Prostate gland (tissue), 2 donors: Measurements from ENCODE around the gene ABCF2. TPM values are rescaled to one million over a fixed set of nuclear protein-coding genes. Genes with fewer than 3 reads are reported as not detected.

Source experiments
- DNase-seq: peaks from one replicate; pipeline ENCODE4 v3.0.0-alpha.2; 2019; ENCODE audit warnings: low spot score
- H3K27ac ChIP-seq, 2 donors: fragments of 200-600 bp; sonication (generic); 2 replicates each; pipeline ENCODE4 v1.5.1; 2017 to 2019
- H3K27me3 ChIP-seq: fragments of 200-600 bp; sonication (generic); replicated peaks from 2 replicates; pipeline ENCODE4 v1.5.1; 2019; ENCODE audit not compliant: insufficient read depth
- H3K36me3 ChIP-seq, 2 donors: fragments of 200-600 bp; sonication (generic); 1 replicate in 1 of 2; 2 replicates in 1 of 2; pipeline versions ENCODE4 v1.5.1 to v1.8.1; 2017 to 2019
- H3K4me1 ChIP-seq: fragments of 200-600 bp; sonication (generic); replicated peaks from 2 replicates; pipeline ENCODE4 v1.5.1; 2019
- H3K4me3 ChIP-seq, 2 donors: fragments of 200-600 bp; sonication (generic); 2 replicates each; pipeline ENCODE4 v1.5.1; 2017 to 2019
- H3K9me3 ChIP-seq: fragments of 200-600 bp; sonication (generic); 2 replicates; pipeline ENCODE4 v1.5.1; 2017
- CTCF ChIP-seq, 4 experiments: fragments of 200-600 bp in 2 of 4; fragments of 450-650 bp in 2 of 4; sonication (generic) in 2 of 4; IDR thresholded peaks; 1 replicate in 3 of 4; 2 replicates in 1 of 4; pipeline ENCODE4 v1.5.1; 2016 to 2019; ENCODE audit warnings: antibody characterized with exemption in 4 of 4, mild to moderate bottlenecking in 2 of 4, moderate library complexity in 2 of 4
- POLR2A ChIP-seq: fragments of 450-650 bp; IDR thresholded peaks from one replicate; pipeline ENCODE4 v1.6.1; 2016; ENCODE audit warnings: antibody characterized with exemption, mild to moderate bottlenecking
- POLR2AphosphoS5 ChIP-seq: sonication (generic); formaldehyde crosslinking; IDR thresholded peaks from one replicate; pipeline ENCODE4 v1.6.1; 2017; ENCODE audit warnings: antibody characterized with exemption
- WGBS: methylation state at CpG from one replicate; pipeline ENCODE4 v1.1.5; 2018; 5-methylcytosine and 5-hydroxymethylcytosine counted together
- intact Hi-C: fragments of 100-400 bp; cut with DNase I; formaldehyde crosslinking; loops from one replicate; pipeline ENCODE4 v1.14.2; 2022
- total RNA-seq, 2 donors: library from RNA; depleted of rRNA; stranded (reverse); fragments of >200 nt; gene quantifications; one replicate each; pipeline ENCODE4 v1.1.0, GENCODE V29; 2016

ABCF2 gene
- total RNA-seq, 2 donors from 2014 or later: 23.3 to 33.3 TPM

- no peaks in the 10 kb centered on the region for H3K27me3 ChIP-seq
- DNase-seq: no peak
- 67% methylated on average over 9 of the region's 9 CpGs for WGBS
- intact Hi-C loops: no loop called here
- no peaks in the 10 kb centered on the region for H3K9me3 ChIP-seq
- H3K4me3 ChIP-seq: no peak overlapping the region
- no peak for TF ChIP-seq POLR2A
- no peaks in the 10 kb centered on the region for H3K36me3 ChIP-seq
- H3K27ac ChIP-seq: no peak overlapping the region
- H3K4me1 ChIP-seq: no peaks in the 10 kb centered on the region
Measured at GRCh38 chr7:151208253-151208862, 18.6 kb downstream of the ABCF2 start.

- no peaks in the 10 kb centered on the region for H3K36me3 ChIP-seq
- TF ChIP-seq POLR2A (no peak), POLR2AphosphoS5 (no peak), CTCF (IDR thresholded peaks at IDR 0.05) (no peak)
- no peak overlapping the region for H3K4me3 ChIP-seq
- no peaks in the 10 kb centered on the region for H3K4me1 ChIP-seq
- H3K27me3 ChIP-seq: no peaks in the 10 kb centered on the region
- 45% methylated on average over 12 of the region's 12 CpGs for WGBS
- no peak for DNase-seq
- H3K9me3 ChIP-seq: no peaks in the 10 kb centered on the region
- intact Hi-C loops: no loop called here
- no peak overlapping the region for H3K27ac ChIP-seq
Measured at GRCh38 chr7:151207804-151208203, 19.2 kb downstream of the ABCF2 start.

DNA sequence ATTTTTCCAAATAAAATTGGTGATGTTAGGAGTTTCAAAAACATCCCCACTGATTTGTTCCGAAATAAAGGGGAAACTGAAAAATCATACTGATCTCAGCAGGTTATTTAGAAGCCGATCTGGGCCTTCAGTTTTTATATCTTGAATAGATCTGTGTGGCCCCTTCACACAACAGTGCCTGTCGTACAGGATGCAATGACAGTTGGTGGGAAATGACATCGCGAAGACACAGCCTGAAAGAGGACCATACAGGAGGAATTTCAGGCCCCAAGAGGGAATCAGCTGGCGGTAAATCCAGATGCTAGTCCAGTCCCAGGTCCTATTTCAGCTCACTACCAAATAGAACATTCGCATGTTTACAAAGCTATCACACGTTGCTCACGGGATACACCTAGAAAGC lies 19.7 kb downstream of the ABCF2 start:
- TF ChIP-seq CTCF (IDR thresholded peaks at IDR 0.05) (no peak), POLR2A (no peak), POLR2AphosphoS5 (no peak)
- Histone ChIP-seq H3K27me3 (no peaks in the 10 kb centered on the region), H3K4me3 (no peak overlapping the region), H3K27ac (no peak overlapping the region), H3K9me3 (no peaks in the 10 kb centered on the region), H3K4me1 (no peaks in the 10 kb centered on the region), H3K36me3 (no peaks in the 10 kb centered on the region)
- 57% methylated on average over 9 of the region's 9 CpGs for WGBS
- no peak for DNase-seq
- intact Hi-C loops: no loop called here

- 40% methylated on average over 9 of the region's 9 CpGs for WGBS
- Histone ChIP-seq H3K27ac (no peak overlapping the region), H3K36me3 (no peaks in the 10 kb centered on the region), H3K4me1 (no peaks in the 10 kb centered on the region), H3K4me3 (no peak overlapping the region), H3K27me3 (no peaks in the 10 kb centered on the region), H3K9me3 (no peaks in the 10 kb centered on the region)
- no peak for TF ChIP-seq CTCF (IDR thresholded peaks at IDR 0.05)
- no peak for TF ChIP-seq POLR2AphosphoS5
- no peak for TF ChIP-seq POLR2A
- intact Hi-C loops: no loop called here
- DNase-seq: no peak
Measured at GRCh38 chr7:151206914-151207313, 20.1 kb downstream of the ABCF2 start.

GRCh38 chr7:151205730-151206129 lies 21.3 kb downstream of the ABCF2 start:
- no peak for DNase-seq
- WGBS: 80% methylated on average over 6 of the region's 6 CpGs
- no peaks in the 10 kb centered on the region for H3K4me1 ChIP-seq
- TF ChIP-seq POLR2A (no peak), POLR2AphosphoS5 (no peak), CTCF (IDR thresholded peaks at IDR 0.05) (no peak)
- no peak overlapping the region for H3K27ac ChIP-seq
- no peaks in the 10 kb centered on the region for H3K27me3 ChIP-seq
- H3K4me3 ChIP-seq: no peak overlapping the region
- H3K36me3 ChIP-seq: no peaks in the 10 kb centered on the region
- H3K9me3 ChIP-seq: no peaks in the 10 kb centered on the region
- intact Hi-C loops: no loop called here
